ENCODE results near the gene CROCC.

The CROCC gene

DNA sequence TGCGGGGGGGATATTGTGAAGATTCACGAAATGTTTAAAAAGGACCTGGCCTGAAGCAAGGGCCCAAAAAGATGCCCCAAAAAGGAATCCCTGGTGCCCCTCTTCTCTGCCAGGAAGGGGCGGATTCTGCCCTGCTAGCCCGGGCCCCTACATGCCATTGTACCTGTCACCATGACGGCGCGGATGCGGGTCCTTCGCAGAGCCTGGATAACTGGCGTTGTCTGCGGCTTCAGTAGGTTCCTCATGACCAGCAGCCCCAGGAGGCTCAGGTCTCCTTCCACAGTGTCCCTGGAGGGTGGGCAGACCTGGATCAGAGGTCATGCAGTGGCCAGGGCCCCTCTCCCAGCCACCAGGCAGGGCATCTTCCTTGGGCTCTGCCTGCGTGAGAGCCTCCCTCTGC is 69.8 kb downstream of the CROCC start:
- DNase-seq = no peak

DNA sequence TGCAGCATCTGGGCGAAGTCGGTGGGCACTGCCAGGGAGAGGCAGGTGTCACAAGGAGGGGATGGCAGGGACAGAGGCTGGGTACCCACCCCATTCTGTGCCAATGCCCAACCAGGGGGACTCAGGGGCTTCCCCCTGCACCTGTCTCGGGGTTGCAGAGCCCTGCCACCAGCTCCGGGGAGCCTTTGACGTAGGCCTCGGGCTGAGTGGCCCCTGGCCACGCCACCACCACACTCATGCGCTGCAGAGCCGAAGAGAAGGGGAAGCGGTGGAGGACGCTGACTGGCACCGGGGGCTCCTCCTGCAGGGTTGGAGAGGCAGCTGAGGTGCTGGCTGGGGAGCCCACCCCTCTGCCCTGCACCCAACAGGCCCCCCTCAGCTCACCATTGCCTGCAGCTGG is 70.4 kb downstream of the CROCC start:
- no peak for DNase-seq

GRCh38 chr1:16992675-16993074 is 70.9 kb downstream of the CROCC start:
- no peak for DNase-seq

- no peak for DNase-seq
Observed at GRCh38 chr1:16993521-16994038, 71.8 kb downstream of the CROCC start.

- DNase-seq = no peak
Observed at GRCh38 chr1:16996845-16997244, 75.1 kb downstream of the CROCC start.

DNA sequence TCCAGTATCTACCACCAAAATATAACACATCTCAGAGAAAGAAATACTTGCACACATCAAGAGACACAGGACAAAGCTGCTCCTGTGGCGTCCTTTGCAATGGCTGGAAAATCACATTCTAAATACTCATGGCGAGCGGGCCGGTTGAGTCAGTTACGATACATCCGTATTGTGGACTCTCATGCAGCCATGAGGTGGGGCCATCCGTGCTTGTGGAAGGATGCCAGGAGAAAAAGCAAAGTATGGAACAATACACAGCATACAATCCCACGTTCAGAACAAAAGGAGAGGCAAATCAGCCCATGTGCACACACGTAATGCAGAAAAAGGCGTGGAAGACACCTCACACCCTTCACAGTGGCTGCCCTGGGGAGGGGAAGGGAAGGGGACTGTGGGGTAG is 76.9 kb downstream of the CROCC start:
- DNase-seq = no peak

GRCh38 chr1:16999863-17000262 is 78.1 kb downstream of the CROCC start:
- DNase-seq = no peak

DNA sequence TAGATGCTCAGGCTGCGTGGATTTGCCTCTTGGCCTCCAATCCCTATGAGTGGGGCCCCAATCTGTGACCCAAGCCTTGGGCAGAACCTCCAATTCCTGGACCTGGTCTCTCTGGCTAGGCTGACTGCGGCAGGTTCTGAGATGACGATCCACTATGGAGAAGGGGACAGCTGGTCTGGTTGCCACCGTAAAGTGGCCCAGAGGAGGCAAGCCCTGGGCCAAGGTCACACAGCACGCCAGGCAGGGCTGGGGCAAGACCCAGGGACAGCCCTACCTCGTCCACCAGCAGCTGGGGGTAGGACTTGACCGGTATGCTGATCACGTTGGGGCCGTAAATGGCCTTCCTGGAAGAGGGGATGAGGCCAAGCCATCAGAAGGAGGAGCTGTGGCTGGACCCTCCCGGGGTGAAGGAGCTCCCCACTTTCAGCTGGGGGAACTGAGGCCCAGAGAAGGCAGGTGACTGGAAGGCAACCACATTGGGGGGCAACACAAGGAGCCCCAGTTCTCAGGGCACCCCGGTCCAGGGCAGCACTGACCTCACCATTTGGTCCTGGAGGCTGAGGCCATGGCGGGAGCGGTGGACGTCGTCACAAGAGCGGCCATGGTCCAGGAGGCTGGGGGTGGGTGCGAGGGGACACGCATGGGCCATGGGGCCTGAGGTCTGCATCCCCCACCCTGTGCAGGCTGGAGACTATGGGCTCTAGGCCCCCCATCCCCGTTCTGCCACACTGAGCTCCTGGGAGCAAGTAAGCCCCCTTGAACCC is 80.2 kb downstream of the CROCC start:
- DNase-seq = no peak

GRCh38 chr1:17002524-17002902 is 80.8 kb downstream of the CROCC start:
- DNase-seq = no peak

DNA sequence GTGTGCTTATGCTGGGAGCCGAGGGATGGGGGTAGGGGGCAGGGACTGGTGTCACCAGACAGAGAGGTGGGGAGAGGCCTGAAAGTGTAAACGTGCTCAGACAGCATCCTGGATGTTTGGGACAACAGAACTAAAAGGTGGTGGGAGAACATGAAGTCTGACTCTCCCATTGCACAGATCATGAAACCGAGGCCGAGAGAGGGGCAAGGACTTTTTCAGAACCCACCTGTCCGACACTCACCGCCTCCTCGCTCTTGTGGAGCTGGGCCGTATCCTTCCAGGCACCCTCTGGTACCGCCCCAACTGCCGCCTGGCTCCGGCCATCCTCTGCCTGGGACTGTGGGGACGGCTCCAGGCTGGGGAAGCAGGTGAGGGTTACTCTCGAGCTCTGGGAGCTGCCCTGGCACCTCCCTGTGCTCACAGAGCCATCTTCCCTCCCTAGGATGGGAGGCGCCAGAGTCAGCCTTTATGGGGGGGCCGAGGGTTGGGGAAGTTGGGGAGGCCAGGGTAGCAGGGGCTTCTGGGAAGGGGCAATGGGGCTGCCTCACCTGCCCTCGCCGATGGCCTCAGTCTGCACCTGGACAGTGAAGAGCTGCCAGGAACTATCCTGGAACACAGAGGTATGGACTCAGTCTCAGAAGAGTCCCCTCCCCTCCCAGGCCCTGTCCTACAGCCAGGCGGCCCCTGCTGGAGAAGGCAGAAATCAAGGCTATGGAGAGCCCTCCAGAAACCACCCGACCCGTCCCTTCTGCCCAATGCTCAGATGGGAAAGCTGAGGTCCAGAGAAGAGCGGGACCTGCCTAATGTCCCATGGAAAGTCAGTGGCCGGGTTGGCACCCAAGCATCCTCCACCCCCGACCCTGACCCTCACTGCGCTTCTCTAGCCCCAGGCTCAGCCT is 83.0 kb downstream of the CROCC start:
- DNase-seq = no peak

- DNase-seq = no peak
Observed at GRCh38 chr1:17005365-17005740, 83.6 kb downstream of the CROCC start.

DNA sequence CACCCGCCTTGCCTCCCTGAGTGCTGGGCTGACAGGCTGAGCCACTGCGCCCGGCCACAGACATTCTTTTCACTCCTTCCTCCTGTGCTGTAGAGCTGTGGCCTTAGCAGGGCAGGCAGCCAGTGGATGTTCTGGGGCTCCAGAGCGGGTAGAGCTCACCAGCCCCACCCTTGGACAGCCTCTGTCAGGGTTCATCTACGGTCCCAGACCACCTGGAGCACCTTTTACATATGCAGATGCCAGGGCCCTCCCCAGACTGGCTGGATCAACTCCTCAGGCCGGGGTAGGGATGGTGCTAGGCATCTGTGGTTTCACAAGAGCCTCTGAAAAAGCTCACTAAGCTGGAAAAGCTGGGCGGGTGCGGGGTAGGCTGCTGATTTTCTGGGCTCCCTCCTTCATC is 85.4 kb downstream of the CROCC start:
- DNase-seq = no peak

- DNase-seq = no peak
Observed at GRCh38 chr1:17008208-17008855, 86.6 kb downstream of the CROCC start.

DNA sequence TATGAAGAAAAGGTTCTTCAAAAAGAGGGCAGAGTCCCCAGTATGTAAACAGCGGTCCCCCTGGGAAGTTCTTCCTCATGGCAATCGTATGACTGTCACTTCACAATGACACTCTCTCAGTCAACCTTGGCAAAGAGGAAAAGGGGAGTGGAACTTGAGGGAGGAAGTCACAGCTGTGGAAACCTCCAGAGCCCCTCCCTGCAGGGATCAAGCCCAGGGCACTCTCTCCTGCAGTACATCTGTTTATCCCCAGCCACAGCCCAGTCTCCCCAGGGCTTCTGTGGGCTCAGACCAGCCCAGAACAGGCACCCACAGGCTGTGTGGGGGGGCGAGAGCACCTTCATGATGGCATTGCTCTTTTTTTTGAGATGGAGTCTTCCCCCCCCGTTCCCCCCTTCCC is 88.0 kb downstream of the CROCC start:
- DNase-seq = no peak

- DNase-seq = no peak
Observed at GRCh38 chr1:17011092-17011438, 89.3 kb downstream of the CROCC start.

GRCh38 chr1:17011439-17012307 is 89.9 kb downstream of the CROCC start, which contains the start of gene ATP13A2:
TSS of gene ATP13A2 (minus strand) at chr1:17011928. CDS start at chr1:17011738, 190 bp downstream.
- peak; percentile 84 for DNase-seq

DNA sequence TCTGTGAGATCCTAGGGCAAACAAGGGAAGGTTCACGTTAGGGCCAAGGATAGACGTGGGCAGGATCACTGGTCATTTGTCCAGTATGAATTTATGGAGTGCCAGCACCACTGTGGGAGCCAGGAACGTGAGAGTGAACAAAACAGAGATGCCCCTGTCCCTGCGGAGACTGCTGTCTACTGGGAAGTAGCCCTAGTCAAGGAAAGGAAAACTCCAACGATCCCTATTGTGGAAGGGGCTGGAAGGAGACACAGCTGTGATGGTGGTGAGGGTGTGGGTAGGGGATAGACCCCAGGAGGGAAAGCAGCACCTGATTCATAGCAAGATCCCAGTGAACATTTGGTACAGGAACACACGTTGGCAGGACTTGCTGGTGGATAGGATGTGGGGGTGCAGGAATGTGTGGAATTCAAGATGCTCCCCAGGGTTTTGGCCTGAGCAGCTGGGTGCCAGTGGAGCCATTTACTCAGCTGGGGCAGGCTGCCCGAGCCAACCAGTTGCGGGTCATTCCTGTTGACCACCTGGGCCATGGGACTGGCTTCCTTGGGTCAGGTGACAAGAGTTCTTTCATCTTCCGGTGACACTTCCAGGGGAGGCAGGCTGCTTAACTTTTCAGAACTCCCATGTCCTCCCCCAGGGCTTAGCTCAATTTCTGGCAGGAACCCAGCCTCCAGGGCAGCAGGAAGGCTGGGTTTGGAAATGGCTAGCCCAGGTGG is 91.2 kb downstream of the CROCC start:
- no peak for DNase-seq

DNA sequence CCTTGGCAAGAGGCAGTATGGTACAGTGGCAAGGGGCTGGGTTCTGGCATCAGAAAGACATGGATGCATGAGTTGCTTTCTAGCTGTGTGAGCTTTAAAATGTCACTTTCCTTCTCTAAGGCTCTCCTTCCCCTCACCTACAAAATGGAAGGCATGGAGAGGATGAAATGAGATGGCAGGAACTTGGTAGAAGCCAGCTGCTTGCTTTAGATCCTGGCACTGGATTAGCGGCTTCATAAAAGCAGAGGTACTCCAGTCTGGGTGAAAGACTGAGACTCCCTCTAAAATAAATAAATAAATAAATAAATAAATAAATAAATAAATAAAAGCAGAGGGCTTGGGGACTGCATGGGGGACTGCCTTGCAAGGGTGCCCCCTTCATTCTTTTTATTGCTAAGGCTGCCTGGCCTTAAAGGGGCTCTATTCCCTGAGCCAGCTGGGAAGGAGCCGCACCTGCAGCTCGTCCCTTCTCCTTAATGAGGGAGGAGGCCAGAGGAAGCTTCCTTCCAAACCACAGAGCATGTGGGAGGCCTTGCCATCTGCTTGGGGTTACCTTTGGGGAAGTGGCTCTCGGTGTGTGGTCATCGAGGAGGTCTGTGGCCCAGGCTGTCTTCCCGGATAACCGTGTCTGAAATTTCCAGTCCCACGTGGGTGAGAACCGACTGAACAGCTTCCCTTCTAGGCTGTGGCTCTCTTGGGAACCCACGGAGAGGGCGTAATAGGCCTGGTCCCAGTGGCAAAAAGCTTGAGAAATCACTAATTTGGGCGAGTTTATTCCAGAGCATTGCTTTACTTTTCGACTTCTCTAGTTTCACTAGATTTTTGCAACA is 92.0 kb downstream of the CROCC start:
- DNase-seq = no peak

GRCh38 chr1:17014671-17015567 is 93.2 kb downstream of the CROCC start:
- DNase-seq = no peak

DNA sequence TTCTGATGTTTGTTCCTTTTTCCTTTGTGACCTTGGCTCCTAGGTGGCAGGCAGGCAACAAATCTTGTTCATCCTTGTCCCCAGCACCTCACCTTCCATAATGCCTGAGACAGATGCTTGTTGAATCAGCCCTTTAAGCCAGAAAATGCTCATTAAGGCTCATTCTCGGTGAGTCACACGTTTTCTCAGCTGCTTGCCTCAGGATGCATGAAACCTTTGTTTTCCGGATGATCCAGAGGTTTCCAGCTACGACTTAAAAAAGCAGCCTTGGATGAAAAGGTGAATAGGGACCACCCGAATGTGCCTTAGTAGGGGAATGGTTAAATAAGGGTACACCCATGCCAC is 94.6 kb downstream of the CROCC start:
- DNase-seq = no peak
